RKO (cell line): ENCODE results near the gene NHSL2.

Source experiments
- DNase-seq: peaks from one replicate; pipeline ENCODE4 v3.0.0-alpha.2; 2016; ENCODE audit warnings: low spot score

Gene NHSL2

GRCh38 chrX:72181178-72182125 is 270.8 kb downstream of the NHSL2 start, which contains the start of gene PIN4:
Gene PIN4 (plus strand): TSS chrX:72181757. CDS start chrX:72181786, 29 bp downstream.
- peak; percentile 95 for DNase-seq

GRCh38 chrX:72182924-72183323 is 272.3 kb downstream of the NHSL2 start:
- DNase-seq, result no peak

GRCh38 chrX:72201836-72202536 is 291.3 kb downstream of the NHSL2 start:
- peak; percentile 90 for DNase-seq
